Measurements from ENCODE around the gene BLMH. TPM values are rescaled to one million over a fixed set of nuclear protein-coding genes. Genes with fewer than 3 reads are reported as not detected.

BLMH gene
- total RNA-seq, 1 experiment from 2014 or later, result 59.0 TPM

DNA sequence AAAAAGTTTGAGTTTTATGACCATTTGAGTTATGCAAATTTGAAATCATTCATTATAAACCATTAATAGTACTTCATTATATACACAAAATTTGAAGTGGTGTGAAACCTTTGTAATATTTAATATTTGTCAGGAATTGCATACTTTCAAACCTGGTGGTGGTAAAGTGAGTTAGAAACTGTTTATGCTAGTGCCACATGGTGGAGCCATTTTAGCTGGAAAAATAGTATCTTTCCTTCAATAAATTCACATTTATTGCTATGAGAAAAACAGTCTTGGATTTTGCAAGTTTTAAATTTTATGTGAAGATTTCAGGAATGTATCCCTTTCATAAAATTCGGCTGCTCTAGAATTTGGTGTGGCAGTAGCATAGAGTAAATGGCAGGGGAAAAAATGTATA lies 7.3 kb upstream of the BLMH start:
- CTCF ChIA-PET, result no interaction called here
- no TSS peak for BruUV-seq (replicated peaks)

DNA sequence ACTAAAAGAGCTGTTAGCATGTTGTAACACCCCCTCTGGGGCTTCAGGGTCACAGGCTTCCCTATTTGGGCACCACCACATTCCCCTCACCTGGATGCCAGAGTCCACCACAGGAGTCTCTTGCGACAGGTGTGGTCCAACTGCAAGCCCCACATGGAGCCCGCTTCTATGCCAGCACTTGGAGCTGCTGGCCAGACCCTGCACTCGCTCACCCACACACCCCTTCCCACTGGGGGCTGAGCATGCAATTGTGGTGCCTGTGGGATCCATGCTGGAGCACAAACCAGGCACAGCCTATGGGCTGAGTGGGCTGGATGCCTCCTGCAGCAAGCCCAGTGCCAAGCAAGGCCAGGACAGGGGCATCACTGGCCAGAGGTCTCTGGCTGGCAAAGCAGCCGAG lies 6.0 kb upstream of the BLMH start:
- H3K9me3 ChIP-seq (ENCODE audit: control insufficient read depth, insufficient read depth, low read depth, low read length), result no peaks in the 10 kb centered on the region
- ATAC-seq (no peak), DNase-seq (ENCODE audit: low read depth, low spot score) (no peak)
- intact Hi-C loops (cut with micrococcal nuclease; ENCODE audit: unreplicated experiment), result no loop called here
- TF ChIP-seq POLR2AphosphoS5 (IDR thresholded peaks at IDR 0.05; ENCODE audit: low read depth, low read length), result no peak
- no peak for TF ChIP-seq SIN3A (IDR thresholded peaks at IDR 0.05; ENCODE audit: borderline replicate concordance, insufficient read depth, low read depth, low read length)
- no peak for TF ChIP-seq TCF7L2 (IDR thresholded peaks at IDR 0.05; ENCODE audit: low read depth, low read length)
- CTCF ChIA-PET, result no interaction called here
- no peaks in the 10 kb centered on the region for H3K4me1 ChIP-seq (ENCODE audit: control insufficient read depth, insufficient read depth, low read length)
- POLR2A ChIA-PET, result no interaction called here
- in situ Hi-C loops (cut with HindIII; ENCODE audit: low pct_unique_long_range_greater_than_20kb, low sequenced_read_pairs), result no loop called here
- H3K36me3 ChIP-seq (ENCODE audit: control insufficient read depth, insufficient read depth, low read length), result no peaks in the 10 kb centered on the region
- no peak overlapping the region for H3K27ac ChIP-seq (ENCODE audit: low read length)
- no peaks in the 10 kb centered on the region for H3K27me3 ChIP-seq (ENCODE audit: control insufficient read depth, insufficient read depth, low read length)
- no peak overlapping the region for H3K4me3 ChIP-seq (ENCODE audit: low read depth in 2 of 2, low read length in 2 of 2)
- no TSS peak for BruUV-seq (replicated peaks)

More for the DNA sequence above, 7.3 kb upstream of the BLMH start:
- H3K27ac ChIP-seq (ENCODE audit: low read length), result no peak overlapping the region
- no peaks in the 10 kb centered on the region for H3K36me3 ChIP-seq (ENCODE audit: control insufficient read depth, insufficient read depth, low read length)
- H3K4me3 ChIP-seq (ENCODE audit: low read depth in 2 of 2, low read length in 2 of 2), result no peak overlapping the region
- ATAC-seq, result no peak
- in situ Hi-C loops (cut with HindIII; ENCODE audit: low pct_unique_long_range_greater_than_20kb, low sequenced_read_pairs) (no loop called here), intact Hi-C loops (cut with micrococcal nuclease; ENCODE audit: unreplicated experiment) (no loop called here)
- no peak for DNase-seq (ENCODE audit: low read depth, low spot score)
- no peaks in the 10 kb centered on the region for H3K27me3 ChIP-seq (ENCODE audit: control insufficient read depth, insufficient read depth, low read length)
- H3K9me3 ChIP-seq (ENCODE audit: control insufficient read depth, insufficient read depth, low read depth, low read length), result no peaks in the 10 kb centered on the region
- POLR2A ChIA-PET, result no interaction called here
- TF ChIP-seq POLR2AphosphoS5 (IDR thresholded peaks at IDR 0.05; ENCODE audit: low read depth, low read length), result no peak
- no peak for TF ChIP-seq CTCF (IDR thresholded peaks at IDR 0.05)
- TF ChIP-seq REST (IDR thresholded peaks at IDR 0.05; ENCODE audit: insufficient read depth in 1 of 2, low read depth in 2 of 2, low read length in 1 of 2), result no peak
- no peak for TF ChIP-seq SIN3A (IDR thresholded peaks at IDR 0.05; ENCODE audit: borderline replicate concordance, insufficient read depth, low read depth, low read length)
- no peak for TF ChIP-seq TCF7L2 (IDR thresholded peaks at IDR 0.05; ENCODE audit: low read depth, low read length)
- H3K4me1 ChIP-seq (ENCODE audit: control insufficient read depth, insufficient read depth, low read length), result no peaks in the 10 kb centered on the region

- H3K4me1 ChIP-seq (ENCODE audit: control insufficient read depth, insufficient read depth, low read length), result no peaks in the 10 kb centered on the region
- DNase-seq (ENCODE audit: low read depth, low spot score) (no peak), ATAC-seq (no peak)
- ChIA-PET POLR2A (no interaction called here), CTCF (no interaction called here)
- H3K27ac ChIP-seq (ENCODE audit: low read length), result no peak overlapping the region
- in situ Hi-C loops (cut with HindIII; ENCODE audit: low pct_unique_long_range_greater_than_20kb, low sequenced_read_pairs), result no loop called here
- no TSS peak for BruUV-seq (replicated peaks)
- no peak overlapping the region for H3K4me3 ChIP-seq (ENCODE audit: low read depth in 2 of 2, low read length in 2 of 2)
- H3K36me3 ChIP-seq (ENCODE audit: control insufficient read depth, insufficient read depth, low read length), result no peaks in the 10 kb centered on the region
- no peaks in the 10 kb centered on the region for H3K9me3 ChIP-seq (ENCODE audit: control insufficient read depth, insufficient read depth, low read depth, low read length)
- no peaks in the 10 kb centered on the region for H3K27me3 ChIP-seq (ENCODE audit: control insufficient read depth, insufficient read depth, low read length)
- TF ChIP-seq SIN3A (IDR thresholded peaks at IDR 0.05; ENCODE audit: borderline replicate concordance, insufficient read depth, low read depth, low read length) (no peak), POLR2AphosphoS5 (IDR thresholded peaks at IDR 0.05; ENCODE audit: low read depth, low read length) (no peak), CTCF (IDR thresholded peaks at IDR 0.05) (no peak), TCF7L2 (IDR thresholded peaks at IDR 0.05; ENCODE audit: low read depth, low read length) (no peak), REST (IDR thresholded peaks at IDR 0.05; ENCODE audit: insufficient read depth in 1 of 2, low read depth in 2 of 2, low read length in 1 of 2) (no peak)
- intact Hi-C loops (cut with micrococcal nuclease; ENCODE audit: unreplicated experiment), result no loop called here
Observed at GRCh38 chr17:30296499-30297080, 4.8 kb upstream of the BLMH start.

Data from Panc1 (cell line).